Breast epithelium (tissue), 4 donors: Measurements from ENCODE around the gene NMRAL1. TPM values are rescaled to one million over a fixed set of nuclear protein-coding genes. Genes with fewer than 3 reads are reported as not detected.

Source experiments
- DNase-seq, 2 donors: peaks; one replicate each; pipeline ENCODE4 v3.0.0-alpha.2; 2019; ENCODE audit warnings: low spot score in 2 of 2
- H3K27ac ChIP-seq, 2 donors: fragments of 200-600 bp; sonication (generic) in 1 of 2; one replicate each; pipeline ENCODE4 v1.5.1; 2016 to 2019; ENCODE audit warnings: mild to moderate bottlenecking in 1 of 2
- H3K27me3 ChIP-seq, 2 donors: fragments of 200-600 bp; sonication (generic) in 1 of 2; one replicate each; pipeline versions ENCODE4 v1.5.1 to v1.6.0; 2017 to 2019; ENCODE audit warnings: control low read depth in 1 of 2, mild to moderate bottlenecking in 1 of 2
- H3K36me3 ChIP-seq: fragments of 200-600 bp; one replicate; pipeline ENCODE4 v1.5.1; 2019
- H3K4me1 ChIP-seq, 2 donors: fragments of 200-600 bp; sonication (generic); one replicate each; pipeline ENCODE4 v1.5.1; 2016 to 2019; ENCODE audit warnings: control low read depth in 1 of 2
- H3K4me3 ChIP-seq, 3 donors: fragments of 200-600 bp; sonication (generic); 1 replicate in 2 of 3; 2 replicates in 1 of 3; pipeline ENCODE4 v1.5.1; 2016 to 2019; ENCODE audit warnings: mild to moderate bottlenecking in 3 of 3, moderate library complexity in 2 of 3
- H3K9me3 ChIP-seq, 2 donors: fragments of 200-600 bp; sonication (generic) in 1 of 2; one replicate each; pipeline ENCODE4 v1.5.1; 2016 to 2019; ENCODE audit warnings: control low read depth in 1 of 2
- CTCF ChIP-seq, 3 donors: fragments of 450-650 bp; IDR thresholded peaks; one replicate each; pipeline ENCODE4 v1.5.1; 2016 to 2017; ENCODE audit warnings: antibody characterized with exemption in 3 of 3, mild to moderate bottlenecking in 3 of 3, moderate library complexity in 3 of 3
- POLR2A ChIP-seq: fragments of 450-650 bp; IDR thresholded peaks from one replicate; pipeline ENCODE4 v1.6.1; 2016; ENCODE audit warnings: antibody characterized with exemption, mild to moderate bottlenecking, moderate library complexity
- POLR2AphosphoS5 ChIP-seq, 3 donors: sonication (generic); formaldehyde crosslinking; IDR thresholded peaks; one replicate each; pipeline ENCODE4 v1.6.1; 2017; ENCODE audit warnings: antibody characterized with exemption in 3 of 3
- intact Hi-C: fragments of 100-400 bp; cut with DNase I; formaldehyde crosslinking; loops from one replicate; pipeline ENCODE4 v1.15.1; 2023; ENCODE audit warnings: low total_unique reads
- total RNA-seq, 3 donors: library from RNA; depleted of rRNA; stranded (reverse); fragments of >200 nt; gene quantifications; one replicate each; pipeline ENCODE4 v1.1.0, GENCODE V29; 2016

The NMRAL1 gene
- total RNA-seq, 3 donors from 2014 or later: 44.5 to 57.7 (median 51.5) TPM

- intact Hi-C loops: no loop called here
- TF ChIP-seq POLR2A (no peak), CTCF (IDR thresholded peaks at IDR 0.05) (no peak), POLR2AphosphoS5 (IDR thresholded peaks at IDR 0.05) (no peak)
- H3K9me3 ChIP-seq: no peaks in the 10 kb centered on the region
- H3K36me3 ChIP-seq: no peaks in the 10 kb centered on the region
- peaks cover 0 to 10% of the 10 kb centered on the region in 2 donors for H3K4me1 ChIP-seq
- no peak overlapping the region for H3K4me3 ChIP-seq
- no peak for DNase-seq
- H3K27me3 ChIP-seq: no peaks in the 10 kb centered on the region
- no peak overlapping the region for H3K27ac ChIP-seq
These were observed 45.9 kb downstream of the NMRAL1 start for GRCh38 chr16:4428500-4428899.

- H3K36me3 ChIP-seq: no peaks in the 10 kb centered on the region
- no peak overlapping the region for H3K27ac ChIP-seq
- H3K4me1 ChIP-seq: peaks cover 0 to 10% of the 10 kb centered on the region in 2 donors
- TF ChIP-seq CTCF (IDR thresholded peaks at IDR 0.05) (no peak), POLR2AphosphoS5 (IDR thresholded peaks at IDR 0.05) (no peak), POLR2A (no peak)
- H3K9me3 ChIP-seq: no peaks in the 10 kb centered on the region
- DNase-seq: no peak
- no peaks in the 10 kb centered on the region for H3K27me3 ChIP-seq
- peak overlapping the region; percentile 90 to 99 (median 90) for H3K4me3 ChIP-seq
- intact Hi-C loops: no loop called here
These were observed 47.6 kb downstream of the NMRAL1 start for GRCh38 chr16:4426722-4427372.

- Histone ChIP-seq H3K9me3 (no peaks in the 10 kb centered on the region), H3K36me3 (no peaks in the 10 kb centered on the region), H3K4me3 (peak overlapping the region; percentile 90 to 99 (median 90)), H3K27me3 (no peaks in the 10 kb centered on the region), H3K27ac (peak overlapping the region; percentile 94 to 99), H3K4me1 (peaks cover 0 to 10% of the 10 kb centered on the region in 2 donors)
- TF ChIP-seq POLR2A: no peak
- no peak for TF ChIP-seq POLR2AphosphoS5 (IDR thresholded peaks at IDR 0.05)
- no peak for TF ChIP-seq CTCF (IDR thresholded peaks at IDR 0.05)
- intact Hi-C loops: no loop called here
- no peak for DNase-seq
These were observed 48.3 kb downstream of the NMRAL1 start for GRCh38 chr16:4426021-4426684.

- DNase-seq: peak; percentile 85 to 89
- Histone ChIP-seq H3K27me3 (no peaks in the 10 kb centered on the region), H3K9me3 (no peaks in the 10 kb centered on the region), H3K4me1 (peaks cover 0 to 10% of the 10 kb centered on the region in 2 donors), H3K36me3 (no peaks in the 10 kb centered on the region), H3K27ac (peak within 1 kb of the TSS; percentile 94 to 99), H3K4me3 (peak within 1 kb of the TSS; percentile 90 to 99 (median 90))
- intact Hi-C loops: no loop called here
- TF ChIP-seq CTCF (IDR thresholded peaks at IDR 0.05) (no peak), POLR2A (no peak), POLR2AphosphoS5 (IDR thresholded peaks at IDR 0.05) (peak; percentile 85 to 98 (median 97))
These were observed 48.9 kb downstream of the NMRAL1 start, which contains the start of gene DNAJA3 for GRCh38 chr16:4425378-4426020. Gene DNAJA3 (plus strand): TSS chr16:4425868. CDS start chr16:4425882, 14 bp downstream.
